ENCODE results near the gene IGDCC3.

- TF ChIP-seq POLR2A (IDR thresholded peaks at IDR 0.05) (no peak), CTCF (IDR thresholded peaks at IDR 0.05 in 4 of 5, conservative IDR thresholded peaks at IDR 0.05 in 1 of 5) (no peak)
Observed at GRCh38 chr15:65290228-65290627, 87.6 kb downstream of the IGDCC3 start.

Data from gastrocnemius medialis (tissue), 4 donors.